HepG2 (cell line): Measurements from ENCODE around the gene CABP4. TPM values are rescaled to one million over a fixed set of nuclear protein-coding genes. Genes with fewer than 3 reads are reported as not detected.

Source experiments
- ATAD3A ChIP-seq: sonication (generic); formaldehyde crosslinking; IDR thresholded peaks from 2 replicates; pipeline ENCODE4 v1.4.0; 2020; ENCODE audit warnings: missing genetic modification reagents
- BRCA1 ChIP-seq: sonication (generic); formaldehyde crosslinking; IDR thresholded peaks from 2 replicates; pipeline ENCODE4 v1.4.0; 2020; ENCODE audit warnings: missing genetic modification reagents
- HDAC1 ChIP-seq: sonication (generic); formaldehyde crosslinking; IDR thresholded peaks from 2 replicates; pipeline ENCODE4 v1.5.1; 2020; ENCODE audit warnings: mild to moderate bottlenecking, missing genetic modification reagents
- HNRNPL ChIP-seq: fragments of 200-400 bp; formaldehyde crosslinking; IDR thresholded peaks from 2 replicates; pipeline ENCODE4 v1.6.1; 2017; ENCODE audit warnings: mild to moderate bottlenecking, low read depth, low read length
- KLF12 ChIP-seq: sonication (generic); formaldehyde crosslinking; IDR thresholded peaks from 2 replicates; pipeline ENCODE4 v1.4.0; 2020; ENCODE audit warnings: missing genetic modification reagents, borderline replicate concordance
- NAIF1 ChIP-seq: sonication (generic); formaldehyde crosslinking; IDR thresholded peaks from 2 replicates; pipeline ENCODE4 v1.5.0; 2020; ENCODE audit warnings: mild to moderate bottlenecking, missing genetic modification reagents, borderline replicate concordance
- NR2F6 ChIP-seq, 2 experiments: IDR thresholded peaks; 2 replicates each; pipeline ENCODE4 v1.6.1; 2016; ENCODE audit warnings: antibody characterized with exemption in 1 of 2, mild to moderate bottlenecking in 1 of 2
- SIX4 ChIP-seq: sonication (generic); formaldehyde crosslinking; IDR thresholded peaks from 2 replicates; pipeline ENCODE4 v1.4.0; 2020; ENCODE audit warnings: missing genetic modification reagents
- SMC3 ChIP-seq: IDR thresholded peaks from 2 replicates; pipeline ENCODE4 v1.6.1; 2011; ENCODE audit warnings: low read length, improper control_type of control experiment
- ZNF224 ChIP-seq: sonication (generic); formaldehyde crosslinking; IDR thresholded peaks from 2 replicates; pipeline ENCODE4 v1.5.0; 2020; ENCODE audit warnings: mild to moderate bottlenecking, missing genetic modification reagents
- ZNF44 ChIP-seq: sonication (generic); formaldehyde crosslinking; IDR thresholded peaks from 2 replicates; pipeline ENCODE4 v1.5.1; 2020; ENCODE audit warnings: mild to moderate bottlenecking, missing genetic modification reagents
- ZNF563 ChIP-seq: sonication (generic); formaldehyde crosslinking; IDR thresholded peaks from 2 replicates; pipeline ENCODE4 v1.8.0; 2022; ENCODE audit warnings: mild to moderate bottlenecking, moderate library complexity, missing genetic modification reagents
- ZNF577 ChIP-seq: sonication (generic); formaldehyde crosslinking; IDR thresholded peaks from 2 replicates; pipeline ENCODE4 v1.4.0; 2020; ENCODE audit warnings: mild to moderate bottlenecking, low read depth, missing genetic modification reagents, borderline replicate concordance
- ZNF713 ChIP-seq: sonication (generic); formaldehyde crosslinking; IDR thresholded peaks from 2 replicates; pipeline ENCODE4 v1.4.0; 2020; ENCODE audit warnings: mild to moderate bottlenecking, missing genetic modification reagents
- polyA plus RNA-seq, 8 experiments: library from polyadenylated mRNA; depleted of rRNA in 3 of 8; stranded (reverse) in 7 of 8; unstranded in 1 of 8; fragments of >200 nt; fragmentation: Illumina TruSeq in 4 of 8; extraction: Trizol in 4 of 8; gene quantifications; 2 replicates each; pipeline versions ENCODE4 v1.2.1 to v1.2.3, GENCODE V29; 2011 to 2016; ENCODE audit warnings: low read depth in 4 of 8, missing spikeins in 1 of 8, mixed read lengths in 1 of 8; ENCODE audit not compliant: insufficient read depth in 1 of 8
- total RNA-seq, 5 experiments: library from RNA; depleted of rRNA; stranded (reverse); fragments of >200 nt; fragmentation: Illumina TruSeq; extraction: Trizol; gene quantifications; 2 replicates each; pipeline ENCODE4 v1.2.3, GENCODE V29; 2016; ENCODE audit warnings: low read depth in 1 of 5
- TF ChIP-seq, protein P1 (sequence below): sonication (generic); formaldehyde crosslinking; IDR thresholded peaks from 2 replicates; pipeline ENCODE4 v1.5.1; 2020; ENCODE audit warnings: missing genetic modification reagents, mild to moderate bottlenecking, borderline replicate concordance
- TF ChIP-seq, protein P2 (sequence below): sonication (generic); formaldehyde crosslinking; IDR thresholded peaks from 2 replicates; pipeline ENCODE4 v1.5.1; 2020; ENCODE audit warnings: mild to moderate bottlenecking, missing genetic modification reagents
- TF ChIP-seq, protein P3 (sequence below): sonication (generic); formaldehyde crosslinking; IDR thresholded peaks from 2 replicates; pipeline ENCODE4 v1.8.0; 2022; ENCODE audit warnings: mild to moderate bottlenecking, missing genetic modification reagents, borderline replicate concordance
- TF ChIP-seq, protein P4 (sequence below): sonication (generic); formaldehyde crosslinking; IDR thresholded peaks from 2 replicates; pipeline ENCODE4 v1.4.0; 2020; ENCODE audit warnings: missing genetic modification reagents

CABP4 gene
- total and polyA plus RNA-seq, 2 of the 13 experiments (the other 11 are each of a cell fraction or from before 2014, with no cell fraction given): not detected

DNA sequence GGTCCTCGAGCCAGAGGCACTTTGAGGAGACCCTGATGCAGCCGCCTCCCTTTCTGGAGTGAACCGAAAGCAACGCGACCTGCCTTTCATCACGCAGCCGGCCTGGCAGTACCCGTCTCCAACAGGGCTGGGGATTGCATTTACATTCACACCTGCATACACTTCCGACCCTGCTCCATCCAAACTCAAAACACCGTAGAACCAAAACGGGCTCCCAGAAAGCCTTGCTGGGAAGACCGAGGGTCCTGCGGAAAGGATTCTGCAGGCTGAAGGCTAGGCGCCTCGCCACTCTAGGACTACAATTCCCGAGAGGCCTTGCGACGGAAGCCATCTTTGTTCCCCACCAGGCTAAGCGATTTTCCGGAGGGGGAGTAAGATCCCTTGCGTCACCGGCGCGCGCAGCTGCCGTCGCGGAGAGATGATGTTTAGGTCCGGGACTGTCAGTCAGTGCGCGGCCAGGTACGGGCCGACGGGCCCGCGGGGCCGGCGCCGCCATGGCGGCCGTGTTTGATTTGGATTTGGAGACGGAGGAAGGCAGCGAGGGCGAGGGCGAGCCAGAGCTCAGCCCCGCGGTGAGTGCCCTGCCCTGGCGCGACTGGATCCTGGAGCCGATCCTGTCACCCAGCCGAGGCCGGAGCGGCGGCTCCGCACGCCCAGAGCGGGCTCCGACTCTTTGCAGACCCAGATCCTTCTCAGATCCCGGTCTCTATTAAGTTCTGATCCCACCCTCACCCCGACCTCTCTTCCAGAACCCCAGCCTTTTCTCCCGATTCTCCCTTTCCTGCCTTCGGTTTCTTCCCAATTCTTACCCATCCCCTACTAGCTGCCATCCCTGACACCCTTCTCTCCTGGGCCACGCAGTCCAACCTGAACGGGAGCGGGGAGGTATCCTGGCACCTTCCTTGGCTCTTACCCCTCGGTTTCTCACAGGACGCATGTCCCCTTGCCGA lies 26.8 kb upstream of the CABP4 start, which contains the start of gene RPS6KB2 (continued):
- TF ChIP-seq HNRNPL (0 out of 2 replicates have a peak, but pooled peaks have one; percentile 17), BRCA1 (peak; percentile 87; the same call in 1 of the 2 replicates), SIX4 (CRISPR knock-in tag) (no peak; the same call in 1 of the 2 replicates), NAIF1 (CRISPR knock-in tag) (peak; percentile 74), HDAC1 (CRISPR knock-in tag) (peak; percentile 91), ZNF713 (CRISPR knock-in tag) (0 out of 2 replicates have a peak, but pooled peaks have one; percentile 48), ZNF44 (no peak), ZNF224 (CRISPR knock-in tag) (peak; percentile 69; the same call in 1 of the 2 replicates), NR2F6 (IDR thresholded peaks at IDR 0.05) (no peak; the same call in none of the 2 replicates), NR2F6 (CRISPR knock-in tag; IDR thresholded peaks at IDR 0.05) (peak; percentile 67), SMC3 (no peak), KLF12 (CRISPR knock-in tag) (peak; percentile 70; the same call in 1 of the 2 replicates), ZNF563 (CRISPR knock-in tag) (peak; percentile 16; the same call in 1 of the 2 replicates), ATAD3A (no peak), ZNF577 (no peak)
- TF ChIP-seq, protein P1, sequence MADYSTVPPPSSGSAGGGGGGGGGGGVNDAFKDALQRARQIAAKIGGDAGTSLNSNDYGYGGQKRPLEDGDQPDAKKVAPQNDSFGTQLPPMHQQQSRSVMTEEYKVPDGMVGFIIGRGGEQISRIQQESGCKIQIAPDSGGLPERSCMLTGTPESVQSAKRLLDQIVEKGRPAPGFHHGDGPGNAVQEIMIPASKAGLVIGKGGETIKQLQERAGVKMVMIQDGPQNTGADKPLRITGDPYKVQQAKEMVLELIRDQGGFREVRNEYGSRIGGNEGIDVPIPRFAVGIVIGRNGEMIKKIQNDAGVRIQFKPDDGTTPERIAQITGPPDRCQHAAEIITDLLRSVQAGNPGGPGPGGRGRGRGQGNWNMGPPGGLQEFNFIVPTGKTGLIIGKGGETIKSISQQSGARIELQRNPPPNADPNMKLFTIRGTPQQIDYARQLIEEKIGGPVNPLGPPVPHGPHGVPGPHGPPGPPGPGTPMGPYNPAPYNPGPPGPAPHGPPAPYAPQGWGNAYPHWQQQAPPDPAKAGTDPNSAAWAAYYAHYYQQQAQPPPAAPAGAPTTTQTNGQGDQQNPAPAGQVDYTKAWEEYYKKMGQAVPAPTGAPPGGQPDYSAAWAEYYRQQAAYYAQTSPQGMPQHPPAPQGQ (CRISPR knock-in tag): no peak
- TF ChIP-seq, protein P2, sequence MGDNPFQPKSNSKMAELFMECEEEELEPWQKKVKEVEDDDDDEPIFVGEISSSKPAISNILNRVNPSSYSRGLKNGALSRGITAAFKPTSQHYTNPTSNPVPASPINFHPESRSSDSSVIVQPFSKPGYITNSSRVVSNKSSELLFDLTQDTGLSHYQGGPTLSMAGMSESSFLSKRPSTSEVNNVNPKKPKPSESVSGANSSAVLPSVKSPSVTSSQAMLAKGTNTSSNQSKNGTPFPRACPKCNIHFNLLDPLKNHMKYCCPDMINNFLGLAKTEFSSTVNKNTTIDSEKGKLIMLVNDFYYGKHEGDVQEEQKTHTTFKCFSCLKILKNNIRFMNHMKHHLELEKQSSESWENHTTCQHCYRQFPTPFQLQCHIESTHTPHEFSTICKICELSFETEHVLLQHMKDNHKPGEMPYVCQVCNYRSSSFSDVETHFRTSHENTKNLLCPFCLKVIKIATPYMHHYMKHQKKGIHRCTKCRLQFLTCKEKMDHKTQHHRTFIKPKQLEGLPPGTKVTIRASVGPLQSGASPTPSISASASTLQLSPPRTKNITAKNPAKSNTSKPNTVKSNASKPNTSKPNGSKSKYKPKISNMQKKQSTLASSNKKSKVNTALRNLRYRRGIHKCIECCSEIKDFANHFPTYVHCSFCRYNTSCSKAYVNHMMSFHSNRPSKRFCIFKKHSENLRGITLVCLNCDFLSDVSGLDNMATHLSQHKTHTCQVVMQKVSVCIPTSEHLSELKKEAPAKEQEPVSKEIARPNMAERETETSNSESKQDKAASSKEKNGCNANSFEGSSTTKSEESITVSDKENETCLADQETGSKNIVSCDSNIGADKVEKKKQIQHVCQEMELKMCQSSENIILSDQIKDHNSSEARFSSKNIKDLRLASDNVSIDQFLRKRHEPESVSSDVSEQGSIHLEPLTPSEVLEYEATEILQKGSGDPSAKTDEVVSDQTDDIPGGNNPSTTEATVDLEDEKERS (CRISPR knock-in tag): peak; percentile 27; the same call in 1 of the 2 replicates
- TF ChIP-seq, protein P3, sequence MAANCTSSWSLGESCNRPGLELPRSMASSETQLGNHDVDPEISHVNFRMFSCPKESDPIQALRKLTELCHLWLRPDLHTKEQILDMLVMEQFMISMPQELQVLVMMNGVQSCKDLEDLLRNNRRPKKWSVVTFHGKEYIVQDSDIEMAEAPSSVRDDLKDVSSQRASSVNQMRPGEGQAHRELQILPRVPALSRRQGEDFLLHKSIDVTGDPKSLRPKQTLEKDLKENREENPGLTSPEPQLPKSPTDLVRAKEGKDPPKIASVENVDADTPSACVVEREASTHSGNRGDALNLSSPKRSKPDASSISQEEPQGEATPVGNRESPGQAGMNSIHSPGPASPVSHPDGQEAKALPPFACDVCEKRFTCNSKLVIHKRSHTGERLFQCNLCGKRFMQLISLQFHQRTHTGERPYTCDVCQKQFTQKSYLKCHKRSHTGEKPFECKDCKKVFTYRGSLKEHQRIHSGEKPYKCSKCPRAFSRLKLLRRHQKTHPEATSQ (CRISPR knock-in tag): no peak
- TF ChIP-seq, protein P4, sequence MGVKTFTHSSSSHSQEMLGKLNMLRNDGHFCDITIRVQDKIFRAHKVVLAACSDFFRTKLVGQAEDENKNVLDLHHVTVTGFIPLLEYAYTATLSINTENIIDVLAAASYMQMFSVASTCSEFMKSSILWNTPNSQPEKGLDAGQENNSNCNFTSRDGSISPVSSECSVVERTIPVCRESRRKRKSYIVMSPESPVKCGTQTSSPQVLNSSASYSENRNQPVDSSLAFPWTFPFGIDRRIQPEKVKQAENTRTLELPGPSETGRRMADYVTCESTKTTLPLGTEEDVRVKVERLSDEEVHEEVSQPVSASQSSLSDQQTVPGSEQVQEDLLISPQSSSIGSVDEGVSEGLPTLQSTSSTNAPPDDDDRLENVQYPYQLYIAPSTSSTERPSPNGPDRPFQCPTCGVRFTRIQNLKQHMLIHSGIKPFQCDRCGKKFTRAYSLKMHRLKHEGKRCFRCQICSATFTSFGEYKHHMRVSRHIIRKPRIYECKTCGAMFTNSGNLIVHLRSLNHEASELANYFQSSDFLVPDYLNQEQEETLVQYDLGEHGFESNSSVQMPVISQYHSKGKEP (CRISPR knock-in tag): 0 out of 2 replicates have a peak, but pooled peaks have one; percentile 6
